ENCODE data around the gene IRGM.
A peak's percentile ranks its signal among the peaks of the same experiment; 100 is the strongest.
"Not testable (repeated sequence)": the region's sequence is repeated elsewhere in the genome, so short reads cannot be mapped to it uniquely, and the experiment has no call there.

Gene IRGM, protein sequence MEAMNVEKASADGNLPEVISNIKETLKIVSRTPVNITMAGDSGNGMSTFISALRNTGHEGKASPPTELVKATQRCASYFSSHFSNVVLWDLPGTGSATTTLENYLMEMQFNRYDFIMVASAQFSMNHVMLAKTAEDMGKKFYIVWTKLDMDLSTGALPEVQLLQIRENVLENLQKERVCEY

DNA sequence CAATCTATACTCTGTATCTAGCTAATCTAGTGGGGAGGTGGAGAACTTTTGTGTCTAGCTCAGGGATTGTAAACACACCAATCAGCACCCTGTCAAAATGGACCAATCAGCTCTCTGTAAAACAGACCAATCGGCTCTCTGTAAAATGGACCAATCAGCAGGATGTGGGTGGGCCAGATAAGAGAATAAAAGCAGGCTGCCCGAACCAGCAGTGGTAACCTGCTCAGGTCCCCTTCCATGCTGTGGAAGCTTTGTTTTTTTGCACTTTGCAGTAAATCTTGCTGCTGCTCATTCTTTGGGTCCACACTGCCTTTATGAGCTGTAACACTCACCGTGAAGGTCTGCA is at the start of gene IRGM:
Gene IRGM, plus strand, starts transcription at position 214 of the 346 bp plus-strand sequence. CDS start 1,603 bp downstream, outside the sequence.
- DNase-seq, result not testable (repeated sequence)

DNA sequence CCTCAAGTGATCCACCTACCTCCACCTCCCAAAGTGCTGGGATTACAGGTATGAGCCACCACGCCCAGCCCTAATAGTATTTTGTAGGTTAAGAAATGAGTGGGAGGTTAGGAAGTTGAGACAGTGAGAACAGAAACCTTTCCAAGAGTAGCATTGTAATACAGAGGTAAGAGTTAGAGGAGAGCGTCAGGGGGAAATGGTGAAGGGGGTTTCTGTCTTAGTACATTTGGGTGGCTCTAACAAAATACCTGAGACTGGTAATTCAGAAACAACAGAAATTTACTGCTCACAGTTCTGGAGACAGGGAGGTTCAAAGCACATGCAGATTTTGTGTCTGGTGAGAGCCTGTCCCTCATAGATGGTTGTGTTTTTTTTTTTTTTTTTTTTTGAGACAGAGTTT is 48.9 kb upstream of the IRGM start:
- no peak for DNase-seq

DNA sequence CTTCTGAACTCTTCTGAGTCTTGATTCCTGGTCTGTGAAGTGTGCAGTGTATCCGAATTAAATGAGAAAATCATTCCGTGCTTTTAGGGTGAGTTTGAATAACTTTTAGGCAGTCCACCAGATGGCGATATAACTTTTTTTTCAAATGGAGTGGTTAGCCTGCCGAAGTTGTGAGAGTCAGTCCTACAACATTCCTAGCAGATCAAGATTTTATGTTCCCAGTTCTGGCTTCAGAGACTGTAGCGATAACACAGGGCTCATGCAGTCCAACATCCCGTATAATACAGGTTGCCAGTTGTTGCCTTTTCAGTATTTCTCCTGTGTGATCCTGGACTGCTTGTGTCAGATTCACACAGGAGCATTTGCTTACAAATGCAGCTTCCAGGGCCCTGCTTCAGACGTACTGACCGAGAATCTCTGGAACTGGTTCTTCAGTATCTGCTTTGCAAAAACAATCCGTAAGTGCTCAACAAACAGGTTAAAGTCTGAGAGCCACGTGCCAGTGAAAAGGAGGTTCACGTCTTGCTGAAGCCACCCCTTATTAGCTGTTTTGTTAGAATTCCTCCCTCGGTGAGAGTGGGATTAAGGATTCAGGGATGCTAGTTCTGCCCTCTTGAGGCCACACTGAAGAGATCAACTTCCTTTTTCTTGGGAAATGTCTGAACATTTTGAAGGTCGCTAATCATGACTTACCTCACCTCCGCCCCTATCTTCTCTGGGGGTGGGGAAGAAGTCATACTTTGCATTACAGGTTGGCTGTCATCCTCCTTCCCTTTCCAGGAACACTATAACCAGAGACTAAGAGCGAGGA is 45.0 kb upstream of the IRGM start:
- peak in 1 of 2 experiments; percentile 7 for DNase-seq

DNA sequence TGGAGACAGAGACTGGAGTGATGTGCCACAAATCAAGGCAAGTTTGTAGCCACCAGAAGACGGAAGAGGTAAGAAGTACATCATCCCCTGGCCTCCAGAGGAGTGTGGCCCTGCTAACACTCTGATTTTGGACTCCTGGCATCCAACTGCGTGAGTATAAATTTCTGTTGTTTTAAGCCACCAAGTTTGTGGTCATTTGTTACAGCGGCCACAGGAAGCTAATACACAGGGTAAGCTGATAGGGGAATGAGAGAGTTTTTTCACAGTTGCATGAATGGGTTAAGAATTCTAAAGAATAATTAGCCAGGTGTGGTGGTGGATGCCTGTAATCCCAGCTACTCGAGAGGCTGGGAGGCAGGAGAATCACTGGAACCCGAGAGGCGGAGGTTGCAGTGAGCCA is 41.9 kb upstream of the IRGM start:
- no peak for DNase-seq

DNA sequence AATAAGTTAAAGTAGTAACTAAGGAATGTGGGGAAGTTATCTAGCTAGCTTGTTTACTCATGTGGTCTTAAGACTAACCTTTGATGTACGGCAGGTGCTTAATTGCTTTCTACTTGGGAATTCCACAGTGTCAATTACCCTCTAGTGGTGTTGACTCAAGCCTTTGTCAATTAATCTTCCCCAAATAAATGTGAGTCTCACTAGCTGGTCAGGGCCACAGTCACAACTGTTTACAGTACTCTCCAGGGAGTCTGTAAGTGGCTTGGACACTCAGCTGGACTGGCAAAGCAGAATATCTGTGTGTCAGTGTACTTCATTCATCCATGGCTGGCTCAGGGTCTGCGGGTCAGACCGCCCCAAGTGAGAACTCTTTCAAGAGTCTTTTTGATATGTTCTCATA is 37.0 kb upstream of the IRGM start:
- DNase-seq, result no peak

DNA sequence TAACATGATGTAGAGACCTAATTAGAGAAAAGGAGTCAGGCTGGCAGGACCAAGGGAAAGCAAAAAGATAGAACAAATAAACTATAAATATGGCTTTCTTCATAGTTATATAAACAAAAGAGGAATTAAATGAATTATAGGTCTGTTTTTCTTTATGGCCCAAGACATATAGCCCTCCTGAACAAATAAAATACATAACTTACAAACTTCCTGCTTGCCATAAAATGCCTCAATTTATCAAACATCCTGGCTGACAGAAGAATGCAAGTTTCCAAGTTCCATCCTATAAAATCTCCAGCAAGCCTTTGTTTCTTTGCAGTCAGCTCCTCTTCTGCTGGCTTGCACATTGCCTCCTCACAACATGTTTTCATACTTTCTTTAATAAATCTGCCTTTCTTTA is 31.3 kb upstream of the IRGM start:
- DNase-seq, result no peak

DNA sequence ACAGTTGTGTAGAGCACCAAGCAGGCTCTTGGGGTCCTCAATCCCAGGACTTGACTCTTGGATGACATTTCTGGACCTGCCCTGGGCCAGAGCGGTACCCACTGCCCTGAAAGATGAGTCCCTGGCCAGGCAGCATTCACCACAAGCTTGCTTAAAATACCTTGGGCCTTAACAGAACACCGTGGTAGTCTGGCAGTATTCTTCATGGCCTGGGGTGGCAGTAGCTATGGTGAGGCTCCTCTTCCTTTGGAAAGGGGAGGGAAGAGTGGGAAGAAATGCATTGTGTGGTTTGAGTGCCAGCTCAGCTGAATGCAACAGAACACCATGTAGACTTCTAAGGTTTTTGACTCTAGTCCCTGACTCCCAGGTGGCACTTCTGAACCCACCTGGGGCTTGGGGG is 29.4 kb upstream of the IRGM start:
- DNase-seq, result no peak

DNA sequence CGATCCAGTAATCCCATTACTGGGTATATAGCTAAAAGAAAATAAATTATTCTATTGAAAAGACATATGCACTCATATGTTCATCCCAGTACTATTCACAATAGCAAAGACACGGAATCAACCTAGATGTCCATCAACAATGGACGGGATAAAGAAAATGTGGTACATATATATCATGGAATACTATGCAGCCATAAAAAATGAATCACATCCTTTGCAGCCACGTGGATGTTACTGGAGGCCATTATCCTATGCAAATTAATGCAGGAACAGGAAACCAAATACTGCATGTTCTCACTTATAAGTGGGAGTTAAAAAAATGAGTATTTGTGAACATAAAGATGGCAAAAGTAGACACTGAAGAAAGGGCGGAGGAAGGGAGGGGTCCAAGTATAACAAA is 16.6 kb upstream of the IRGM start:
- no peak for DNase-seq

DNA sequence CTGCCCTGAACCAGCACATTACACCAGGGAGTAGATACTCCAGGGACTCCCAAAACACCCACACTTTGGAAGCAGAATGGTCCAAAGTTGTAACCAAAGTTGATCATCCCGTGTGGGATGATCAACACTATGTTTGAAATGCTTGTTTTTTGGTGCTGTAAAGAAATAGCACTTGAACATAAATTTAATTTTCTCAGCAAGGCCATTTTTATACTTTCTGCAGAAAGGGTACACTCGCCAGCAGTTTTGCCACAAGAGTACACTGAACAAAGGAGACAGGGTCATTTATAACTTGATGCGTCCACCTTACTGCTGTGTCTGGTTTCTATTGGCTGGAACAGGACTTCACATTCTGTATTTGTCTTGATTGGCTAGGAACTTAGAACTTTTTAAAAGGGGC is 14.5 kb upstream of the IRGM start:
- not testable (repeated sequence) for DNase-seq

DNA sequence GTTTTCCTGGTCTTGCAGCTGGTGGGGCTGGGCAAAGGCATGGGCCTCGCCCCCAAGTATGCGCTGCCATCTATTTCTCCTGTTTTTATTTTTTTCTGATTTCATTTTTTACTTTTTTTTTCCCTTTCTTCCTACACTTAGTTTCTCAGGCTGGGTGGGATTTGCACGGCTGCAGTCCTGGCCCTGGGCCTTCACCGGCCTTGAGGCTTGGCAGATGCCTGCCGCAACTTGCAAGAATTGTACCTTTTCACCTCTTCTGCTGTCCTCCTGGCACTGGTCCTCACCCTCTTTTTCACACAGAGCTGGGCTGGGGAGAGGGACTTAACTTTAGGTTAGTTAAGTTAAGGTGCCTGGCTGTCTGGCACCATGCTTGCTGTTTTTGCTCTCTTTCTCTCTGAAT is 10.3 kb upstream of the IRGM start:
- DNase-seq, result no peak

DNA sequence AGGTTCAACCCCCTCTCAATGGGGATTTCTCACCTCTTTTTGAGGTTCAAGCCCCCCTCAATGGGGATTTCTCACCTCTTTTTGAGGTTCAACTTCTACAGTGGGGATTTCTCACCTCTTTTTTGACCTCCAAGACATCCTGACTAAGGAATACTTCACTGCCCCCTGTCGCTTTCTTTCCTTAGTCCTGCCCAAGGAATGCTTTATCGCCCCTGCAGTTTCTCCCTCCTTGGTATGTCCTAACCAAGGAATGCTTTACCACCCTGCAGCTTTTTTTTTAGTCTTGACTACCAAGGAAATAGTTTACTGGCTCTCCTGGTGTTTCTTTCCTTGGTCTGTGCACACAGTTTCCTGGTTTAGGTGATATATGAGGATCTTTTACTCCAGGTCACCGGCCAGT is 9.6 kb upstream of the IRGM start:
- DNase-seq, result no peak

DNA sequence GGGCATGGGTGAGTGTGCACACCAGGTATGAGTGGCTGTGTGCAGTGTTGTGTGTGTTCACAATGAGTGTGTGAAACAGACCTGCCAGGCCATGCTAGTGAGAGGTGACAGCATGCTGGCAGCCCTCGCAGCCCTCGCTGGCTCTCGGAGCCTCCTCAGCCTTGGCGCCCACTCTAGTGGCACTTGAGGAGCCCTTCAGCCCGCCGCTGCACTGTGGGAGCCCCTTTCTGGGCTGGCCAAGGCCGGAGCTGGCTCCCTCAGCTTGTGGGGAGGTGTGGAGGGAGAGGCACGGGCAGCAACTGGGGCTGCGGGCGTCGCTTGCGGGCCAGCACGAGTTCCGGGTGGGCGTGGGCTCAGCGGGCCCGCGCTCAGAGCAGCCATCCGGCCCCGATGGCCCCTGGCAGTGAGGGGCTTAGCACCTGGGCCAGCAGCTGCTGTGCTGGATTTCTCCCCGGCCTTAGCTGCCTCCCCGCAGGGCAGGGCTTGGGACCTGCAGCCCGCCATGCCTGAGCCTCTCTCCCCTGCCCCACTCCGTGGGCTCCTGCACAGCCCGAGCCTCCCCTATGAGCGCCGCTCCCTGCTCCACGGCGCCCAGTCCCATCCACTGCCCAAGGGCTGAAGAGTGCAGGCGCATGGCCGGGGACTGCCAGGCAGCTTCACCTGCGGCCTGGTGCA is 999 bp upstream of the IRGM start:
- not testable (repeated sequence) for DNase-seq

DNA sequence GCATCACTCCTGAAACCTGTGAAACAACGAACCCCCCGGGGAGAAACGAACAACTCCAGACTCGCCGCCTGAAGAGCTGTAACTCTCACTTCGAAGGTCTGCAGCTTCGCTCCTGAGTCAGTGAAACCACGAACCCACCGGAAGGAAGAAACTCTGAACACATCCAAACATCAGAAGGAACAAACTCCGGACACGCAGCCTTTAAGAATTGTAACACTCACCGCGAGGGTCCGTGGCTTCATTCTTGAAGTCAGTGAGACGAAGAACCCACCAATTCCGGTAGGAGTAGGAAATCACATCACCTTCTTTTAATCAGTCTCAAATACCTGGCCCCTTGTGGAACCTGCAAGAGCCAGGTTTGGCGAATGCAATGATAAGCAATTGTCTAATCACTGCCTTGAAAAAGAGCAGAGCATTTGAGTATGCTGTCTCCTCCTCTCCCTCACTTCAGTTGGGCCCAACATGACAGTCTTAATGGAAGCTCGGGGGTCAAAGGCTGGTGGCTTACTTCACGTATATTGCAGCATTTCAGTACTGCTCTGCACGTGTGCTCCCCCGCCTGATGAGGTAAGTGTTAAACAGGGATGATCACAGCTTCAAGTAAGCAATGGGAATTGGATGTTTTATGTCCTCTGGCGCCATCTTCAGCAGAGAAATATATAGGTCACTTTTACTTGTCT is 473 bp downstream of the IRGM start:
- DNase-seq, result peak in 1 of 2 experiments; percentile 2

DNA sequence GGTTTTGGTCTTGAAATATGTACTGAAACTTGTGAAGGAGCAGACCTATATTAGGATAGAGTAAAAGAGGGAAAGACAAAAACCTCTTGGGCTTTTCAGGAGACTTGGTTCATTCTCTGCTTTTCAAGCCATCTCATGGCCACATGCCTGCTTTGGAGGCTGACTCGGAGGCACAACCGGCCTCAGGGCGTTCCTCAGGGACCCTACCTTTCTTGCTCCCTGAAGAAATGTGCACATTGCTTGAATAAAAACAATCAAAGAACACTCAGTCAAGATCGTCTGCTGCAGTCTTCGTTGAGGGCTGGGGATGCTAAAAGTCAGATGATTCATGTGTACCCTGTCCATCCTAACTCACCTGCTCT is 994 bp downstream of the IRGM start:
- no peak for DNase-seq

DNA sequence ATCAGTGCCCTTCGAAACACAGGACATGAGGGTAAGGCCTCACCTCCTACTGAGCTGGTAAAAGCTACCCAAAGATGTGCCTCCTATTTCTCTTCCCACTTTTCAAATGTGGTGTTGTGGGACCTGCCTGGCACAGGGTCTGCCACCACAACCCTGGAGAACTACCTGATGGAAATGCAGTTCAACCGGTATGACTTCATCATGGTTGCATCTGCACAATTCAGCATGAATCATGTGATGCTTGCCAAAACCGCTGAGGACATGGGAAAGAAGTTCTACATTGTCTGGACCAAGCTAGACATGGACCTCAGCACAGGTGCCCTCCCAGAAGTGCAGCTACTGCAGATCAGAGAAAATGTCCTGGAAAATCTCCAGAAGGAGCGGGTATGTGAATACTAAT is 1.9 kb downstream of the IRGM start:
- DNase-seq, result no peak

DNA sequence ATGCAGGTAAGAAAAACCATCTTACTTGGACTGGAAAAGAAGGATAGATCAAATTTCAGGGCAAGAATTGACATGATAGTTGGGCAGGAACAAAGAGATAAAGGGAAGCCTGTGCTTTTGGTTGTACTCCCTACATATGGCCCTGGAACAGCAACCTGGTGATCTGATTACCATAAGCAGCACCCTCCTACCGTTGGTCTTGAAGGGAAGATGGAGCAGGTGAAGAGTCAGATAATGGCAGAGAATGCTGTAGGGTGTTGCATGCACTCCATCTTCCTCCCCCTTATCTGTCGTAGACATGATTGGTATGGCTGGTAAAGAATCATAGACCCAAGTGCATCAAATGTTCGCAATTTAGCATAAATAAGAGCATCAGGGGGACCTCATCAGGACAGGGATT is 4.7 kb downstream of the IRGM start:
- no peak for DNase-seq

DNA sequence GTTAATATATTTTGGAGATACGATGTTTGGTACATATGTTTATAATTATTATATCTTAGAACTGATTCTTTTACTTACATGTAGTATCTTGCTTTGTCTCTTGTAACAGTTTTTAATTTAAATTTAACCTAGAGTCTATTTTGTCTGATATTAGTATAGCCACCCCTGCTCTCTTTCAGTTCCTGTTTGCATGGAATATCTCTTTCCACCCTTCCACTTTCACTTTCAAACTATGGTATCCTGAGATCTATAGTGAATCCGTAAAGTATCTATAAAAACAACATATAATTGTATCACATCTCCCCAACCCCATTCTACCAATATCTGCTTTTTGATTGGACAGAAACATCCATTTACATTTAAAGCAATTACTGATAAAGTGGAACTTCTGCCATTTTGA is 7.2 kb downstream of the IRGM start:
- no peak for DNase-seq

DNA sequence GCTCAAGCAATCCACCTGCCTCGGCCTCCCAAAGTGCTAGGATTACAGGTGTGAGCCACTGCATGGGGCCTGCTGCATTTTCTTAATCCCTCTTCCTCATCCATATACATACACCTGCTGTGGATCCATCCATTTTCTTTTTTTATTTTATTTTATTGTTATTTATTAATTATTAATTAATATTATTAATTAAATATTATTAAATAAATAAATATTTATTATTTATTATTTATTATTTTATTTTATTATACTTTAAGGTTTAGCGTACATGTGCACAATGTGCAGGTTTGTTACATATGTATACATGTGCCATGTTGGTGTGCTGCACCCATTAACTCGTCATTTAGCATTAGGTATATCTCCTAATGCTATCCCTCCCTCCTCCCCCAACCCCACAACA is 10.4 kb downstream of the IRGM start:
- not testable (repeated sequence) for DNase-seq

DNA sequence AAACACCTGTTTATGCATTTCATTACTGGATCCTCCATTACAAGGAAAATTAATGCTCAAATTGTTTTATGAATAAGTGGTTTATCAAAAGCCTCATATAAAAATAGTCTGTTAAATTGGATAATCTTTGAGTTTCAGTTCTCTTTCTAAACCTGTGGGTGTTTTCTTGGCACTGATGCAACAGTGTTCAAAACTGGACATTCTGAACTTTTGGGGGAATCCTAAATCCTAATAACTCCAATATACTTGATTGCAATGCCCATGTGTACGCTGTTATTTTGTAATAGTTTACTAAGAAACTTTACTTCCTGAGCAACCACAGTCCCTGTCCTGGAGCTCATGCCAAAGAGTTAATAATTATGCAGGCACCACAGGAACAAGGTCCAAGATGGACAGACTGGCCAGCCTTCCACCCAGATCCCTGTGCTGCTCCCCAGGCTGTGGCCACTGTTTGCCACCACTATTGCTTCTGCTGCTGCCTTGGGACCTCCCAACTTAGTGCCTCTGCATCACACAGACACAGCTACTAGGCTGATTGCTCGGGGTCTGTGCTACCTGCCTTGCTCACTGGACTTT is 14.0 kb downstream of the IRGM start:
- no peak for DNase-seq

DNA sequence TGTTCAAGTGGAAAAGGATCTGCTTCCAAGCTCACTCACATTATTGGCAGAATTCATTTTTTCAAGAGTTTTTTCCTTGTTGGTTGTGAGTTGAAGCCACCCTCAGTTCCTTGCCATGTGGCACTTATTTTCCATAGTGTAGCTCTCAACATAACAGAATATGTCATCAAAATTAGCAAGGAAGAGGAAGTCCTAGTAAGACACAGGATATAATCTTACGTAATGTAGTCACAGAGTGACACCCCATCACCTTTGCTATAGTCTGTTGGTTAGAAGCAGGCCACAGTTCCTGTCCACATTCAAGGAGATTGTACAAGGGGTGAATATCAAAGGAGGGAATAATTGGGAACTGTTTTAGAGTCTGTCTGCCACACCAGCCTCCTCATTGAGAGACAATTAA is 15.7 kb downstream of the IRGM start:
- DNase-seq, result no peak

DNA sequence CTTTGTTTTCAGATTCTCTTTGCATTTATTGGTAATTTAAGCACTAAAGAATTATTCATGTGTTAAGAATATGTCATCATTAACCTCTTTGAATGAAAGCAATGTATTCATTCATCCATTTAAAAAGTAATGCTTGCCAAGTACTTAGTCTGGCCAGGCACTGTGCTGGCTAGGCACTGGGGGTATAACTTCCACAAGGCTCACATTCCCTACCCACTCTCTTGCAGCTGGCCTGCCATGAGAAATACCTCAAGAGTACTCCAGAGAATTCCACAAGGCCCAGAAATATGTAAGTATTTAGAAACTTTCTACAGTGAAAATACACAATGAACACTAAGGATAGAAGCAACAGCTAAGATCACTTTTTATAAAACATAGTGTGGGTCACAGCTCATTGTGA is 33.0 kb downstream of the IRGM start:
- DNase-seq, result no peak

DNA sequence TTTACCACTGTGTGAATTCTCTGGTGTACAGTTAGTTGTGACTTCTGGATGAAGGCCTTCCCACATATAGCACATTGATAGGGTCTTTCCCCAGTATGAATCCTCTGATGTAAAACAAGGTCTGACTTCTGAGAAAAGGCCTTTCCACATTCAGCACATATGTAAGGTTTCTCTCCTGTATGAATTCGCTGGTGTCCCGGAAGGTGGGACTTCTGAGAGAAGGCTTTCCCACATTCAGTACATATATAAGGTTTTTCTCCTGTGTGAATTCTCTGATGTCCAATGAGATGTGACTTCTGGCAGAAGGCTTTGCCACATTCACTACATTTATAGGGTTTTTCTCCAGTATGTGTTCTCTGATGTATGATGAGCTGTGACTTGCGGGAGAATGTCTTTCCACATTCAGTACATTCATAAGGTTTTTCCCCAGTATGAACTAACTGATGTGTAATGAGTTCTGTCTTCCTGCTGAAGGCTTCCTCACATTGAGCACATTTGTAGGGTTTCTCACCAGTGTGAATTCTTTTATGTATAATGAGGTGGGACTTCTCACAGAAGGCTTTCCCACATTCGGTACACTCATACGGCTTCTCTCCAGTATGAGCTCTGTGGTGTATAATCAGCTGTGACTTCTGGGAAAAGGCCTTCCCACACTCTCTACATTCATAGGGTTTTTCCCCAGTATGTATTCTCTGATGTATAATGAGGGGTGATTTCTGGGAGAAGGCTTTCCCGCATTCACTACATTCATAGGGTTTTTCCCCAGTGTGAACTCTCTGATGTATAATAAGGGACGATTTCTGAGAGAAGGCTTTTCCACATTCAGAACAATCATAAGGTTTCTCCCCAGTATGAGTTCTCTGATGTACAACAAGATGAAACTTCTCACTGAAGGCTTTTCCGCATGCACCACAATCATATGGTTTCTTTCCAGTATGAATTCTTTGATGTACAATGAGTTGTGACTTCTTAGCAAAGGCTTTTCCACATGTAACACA is 49.4 kb downstream of the IRGM start:
- no peak for DNase-seq
